ENCODE measurements around the gene MACROD2.
A peak's percentile ranks its signal among the peaks of the same experiment; 100 is the strongest.

Gene MACROD2

GRCh38 chr20:14570811-14571210 is 575.5 kb downstream of the MACROD2 start:
- FAIRE-seq = no peak
- no peak for DNase-seq (ENCODE audit: low spot score)

- FAIRE-seq (no peak), DNase-seq (ENCODE audit: low spot score) (no peak)
Observed at GRCh38 chr20:14573676-14574075, 578.4 kb downstream of the MACROD2 start.

- FAIRE-seq (no peak), DNase-seq (ENCODE audit: low spot score) (no peak)
Observed at GRCh38 chr20:14576196-14576877, 581.0 kb downstream of the MACROD2 start.

- no peak for FAIRE-seq
Observed at GRCh38 chr20:14580418-14581074, 585.2 kb downstream of the MACROD2 start.

GRCh38 chr20:14581731-14582130 is 586.4 kb downstream of the MACROD2 start:
- DNase-seq (ENCODE audit: low spot score) (no peak), FAIRE-seq (no peak)

More at GRCh38 chr20:14580418-14581074, 585.2 kb downstream of the MACROD2 start:
- DNase-seq (ENCODE audit: low spot score) = no peak

- DNase-seq (ENCODE audit: low spot score) (no peak), FAIRE-seq (no peak)
Observed at GRCh38 chr20:14582855-14583254, 587.5 kb downstream of the MACROD2 start.

- FAIRE-seq (no peak), DNase-seq (ENCODE audit: low spot score) (no peak)
Observed at GRCh38 chr20:14583413-14583812, 588.1 kb downstream of the MACROD2 start.

- DNase-seq (ENCODE audit: low spot score) (no peak), FAIRE-seq (no peak)
Observed at GRCh38 chr20:14589383-14589782, 594.1 kb downstream of the MACROD2 start.

- FAIRE-seq = no peak
- no peak for DNase-seq (ENCODE audit: low spot score)
Observed at GRCh38 chr20:14595051-14595450, 599.7 kb downstream of the MACROD2 start.

- FAIRE-seq (no peak), DNase-seq (ENCODE audit: low spot score) (no peak)
Observed at GRCh38 chr20:14597206-14597715, 601.9 kb downstream of the MACROD2 start.

- DNase-seq (ENCODE audit: low spot score) (no peak), FAIRE-seq (no peak)
Observed at GRCh38 chr20:14599613-14600012, 604.3 kb downstream of the MACROD2 start.

- FAIRE-seq = no peak
- DNase-seq (ENCODE audit: low spot score) = no peak
Observed at GRCh38 chr20:14600527-14600926, 605.2 kb downstream of the MACROD2 start.

- FAIRE-seq (no peak), DNase-seq (ENCODE audit: low spot score) (no peak)
Observed at GRCh38 chr20:14604143-14604542, 608.8 kb downstream of the MACROD2 start.

- DNase-seq (ENCODE audit: low spot score) (no peak), FAIRE-seq (no peak)
Observed at GRCh38 chr20:14609328-14610221, 614.3 kb downstream of the MACROD2 start.

- no peak for FAIRE-seq
- no peak for DNase-seq (ENCODE audit: low spot score)
Observed at GRCh38 chr20:14611479-14611878, 616.2 kb downstream of the MACROD2 start.

GRCh38 chr20:14612391-14612790 is 617.1 kb downstream of the MACROD2 start:
- DNase-seq (ENCODE audit: low spot score) (no peak), FAIRE-seq (no peak)

GRCh38 chr20:14616003-14616402 is 620.7 kb downstream of the MACROD2 start:
- DNase-seq (ENCODE audit: low spot score) (no peak), FAIRE-seq (no peak)

- FAIRE-seq = no peak
- DNase-seq (ENCODE audit: low spot score) = no peak
Observed at GRCh38 chr20:14617123-14617522, 621.8 kb downstream of the MACROD2 start.

GRCh38 chr20:14619411-14619810 is 624.1 kb downstream of the MACROD2 start:
- FAIRE-seq = no peak

GRCh38 chr20:14622796-14623195 is 627.5 kb downstream of the MACROD2 start:
- DNase-seq (ENCODE audit: low spot score) (peak; percentile 51), FAIRE-seq (no peak)

More at GRCh38 chr20:14619411-14619810, 624.1 kb downstream of the MACROD2 start:
- DNase-seq (ENCODE audit: low spot score) = no peak

GRCh38 chr20:14631011-14631410 is 635.7 kb downstream of the MACROD2 start:
- FAIRE-seq (no peak), DNase-seq (ENCODE audit: low spot score) (no peak)

GRCh38 chr20:14632906-14633305 is 637.6 kb downstream of the MACROD2 start:
- FAIRE-seq (no peak), DNase-seq (ENCODE audit: low spot score) (no peak)
